Endothelial cell of umbilical vein (primary cell): ENCODE measurements around the gene FOLH1. TPM values are rescaled to one million over a fixed set of nuclear protein-coding genes. Genes with fewer than 3 reads are reported as not detected.
"Not testable (repeated sequence)": the region's sequence is repeated elsewhere in the genome, so short reads cannot be mapped to it uniquely, and the experiment has no call there.

Source experiments
- BruUV-seq: library from RNA; stranded (reverse); fragments of 400-500 nt; replicated peaks from 2 replicates; lab custom pipeline; 2021; lab: Mats Ljungman, UMichigan
- CTCF ChIA-PET: fragments of 300-600, 350-600 bp; sonication (Branson Sonifier 250); formaldehyde crosslinking; loops from one replicate; lab custom pipeline; 2021; ENCODE audit warnings: antibody characterized with exemption, inconsistent platforms; lab: Charles Lee
- POLR2A ChIA-PET: fragments of 300-600, 350-600 bp; sonication (Branson Sonifier 250); formaldehyde crosslinking; loops from one replicate; lab custom pipeline; 2021; ENCODE audit warnings: antibody characterized with exemption, inconsistent platforms; lab: Charles Lee
- DNase-seq: peaks from one replicate; pipeline ENCODE4 v3.0.0-alpha.2; 2011; ENCODE audit warnings: low read depth, low spot score
- FAIRE-seq: peaks from 2 replicates; lab custom pipeline; 2011; peaks lifted over from hg19 to GRCh38; lab: Jason Lieb, UNC
- H2AFZ ChIP-seq: 2 replicates; pipeline ENCODE4 v1.6.0; 2012; ENCODE audit warnings: low read depth, low read length, control low read depth, inconsistent platforms
- H3K27ac ChIP-seq: 2 replicates; pipeline ENCODE4 v1.5.1; 2011; ENCODE audit warnings: low read depth, mild to moderate bottlenecking, control low read depth, low read length, moderate library complexity; ENCODE audit not compliant: insufficient read depth
- H3K27me3 ChIP-seq, 2 experiments: 2 replicates each; pipeline versions ENCODE4 v1.6.0 to v1.6.1; 2011; ENCODE audit warnings: low read length in 2 of 2, mixed read lengths in 1 of 2; ENCODE audit not compliant: control insufficient read depth in 2 of 2, insufficient read depth in 2 of 2
- H3K36me3 ChIP-seq, 2 experiments: 2 replicates in 1 of 2; 3 replicates in 1 of 2; pipeline ENCODE4 v1.5.1; 2011; ENCODE audit warnings: low read length in 2 of 2, mild to moderate bottlenecking in 1 of 2, moderate library complexity in 1 of 2; ENCODE audit not compliant: control insufficient read depth in 2 of 2, insufficient read depth in 2 of 2; ENCODE audit errors: extremely low read depth in 1 of 2
- H3K4me1 ChIP-seq: 3 replicates; pipeline ENCODE4 v1.5.1; 2011; ENCODE audit warnings: mild to moderate bottlenecking, low read length; ENCODE audit not compliant: control insufficient read depth, insufficient read depth; ENCODE audit errors: extremely low read depth
- H3K4me2 ChIP-seq: 2 replicates; pipeline ENCODE4 v1.6.1; 2011; ENCODE audit warnings: low read length, control low read depth, mixed read lengths; ENCODE audit not compliant: insufficient read depth
- H3K4me3 ChIP-seq, 3 experiments: fragments of 200-600 bp in 1 of 3; sonication (generic), shearing (Covaris generic) in 1 of 3; replicated peaks in 1 of 3; 2 replicates each; pipeline ENCODE4 v1.5.1; 2011 to 2016; ENCODE audit warnings: control low read depth in 3 of 3, low read length in 3 of 3, mild to moderate bottlenecking in 2 of 3, inconsistent platforms in 1 of 3, low read depth in 1 of 3, moderate library complexity in 1 of 3; ENCODE audit not compliant: insufficient read depth in 1 of 3
- H3K79me2 ChIP-seq: 2 replicates; pipeline ENCODE4 v1.6.0; 2012; ENCODE audit warnings: low read length, inconsistent platforms; ENCODE audit not compliant: control insufficient read depth, insufficient read depth
- H3K9ac ChIP-seq: replicated peaks from 2 replicates; pipeline ENCODE3; 2011; ENCODE audit warnings: low read length, control low read depth; ENCODE audit not compliant: insufficient read depth; ENCODE audit errors: extremely low read depth
- H3K9me1 ChIP-seq: replicated peaks from 3 replicates; pipeline ENCODE4 v1.6.0; 2011; ENCODE audit warnings: mild to moderate bottlenecking, low read length; ENCODE audit not compliant: control insufficient read depth, insufficient read depth; ENCODE audit errors: extremely low read depth
- H3K9me3 ChIP-seq: replicated peaks from 2 replicates; pipeline ENCODE4 v1.5.1; 2012; ENCODE audit warnings: low read length, inconsistent platforms; ENCODE audit not compliant: control insufficient read depth, insufficient read depth
- H4K20me1 ChIP-seq: replicated peaks from 2 replicates; pipeline ENCODE3; 2011; ENCODE audit warnings: mild to moderate bottlenecking, low read length; ENCODE audit not compliant: control insufficient read depth, insufficient read depth; ENCODE audit errors: extremely low read depth
- dilution Hi-C: fragments of 300-500 bp; cut with MboI; formaldehyde crosslinking; loops from one replicate; pipeline ENCODE4 v1.15.0; 2019; ENCODE audit warnings: low sequenced_read_pairs; ENCODE audit not compliant: extremely low pct_ligation_motif_present
- intact Hi-C: fragments of 100-400 bp; cut with micrococcal nuclease; formaldehyde crosslinking; loops from one replicate; pipeline ENCODE4 v1.10.0; 2022
- polyA plus RNA-seq, 4 experiments: library from polyadenylated mRNA; depleted of rRNA in 3 of 4; stranded (reverse) in 3 of 4; unstranded in 1 of 4; fragments of >200 nt; gene quantifications; 2 replicates each; pipeline versions ENCODE4 v1.2.1 to v1.2.3, GENCODE V29; 2011 to 2012; ENCODE audit warnings: missing spikeins in 1 of 4
- total RNA-seq: library from RNA; stranded (reverse); gene quantifications from 2 replicates; pipeline ENCODE4 v1.2.3, GENCODE V29; 2021

Gene FOLH1
- total and polyA plus RNA-seq, 2 donors (not counting 3 experiments of a cell fraction or from before 2014, with no cell fraction given): 0.12 to 0.53 TPM

GRCh38 chr11:49230001-49230400 is 21.6 kb upstream of the FOLH1 start:
- H3K9me1 ChIP-seq, H4K20me1 ChIP-seq, POLR2A ChIA-PET, H3K4me3 ChIP-seq, DNase-seq, H3K4me1 ChIP-seq, H3K4me2 ChIP-seq, H2AFZ ChIP-seq, H3K36me3 ChIP-seq, dilution Hi-C loops, BruUV-seq, H3K27ac ChIP-seq, H3K9ac ChIP-seq, H3K79me2 ChIP-seq, H3K27me3 ChIP-seq, H3K9me3 ChIP-seq: not testable (repeated sequence)
- CTCF ChIA-PET: interaction anchor here (0.6 kb wide), 1 partner anchor 144 kb away, joined by 3 read pairs; no protein-coding TSS in a partner anchor
- FAIRE-seq: peak; percentile 84
- intact Hi-C loops: loop anchor here (5.0 kb wide), 1 partner anchor 767 kb away; no protein-coding TSS in a partner anchor

- H3K27me3 ChIP-seq, H3K79me2 ChIP-seq, BruUV-seq, H3K9me1 ChIP-seq, H4K20me1 ChIP-seq, H3K4me1 ChIP-seq, H3K9ac ChIP-seq, H3K36me3 ChIP-seq, DNase-seq, POLR2A ChIA-PET, CTCF ChIA-PET, dilution Hi-C loops, H2AFZ ChIP-seq, H3K4me3 ChIP-seq, H3K4me2 ChIP-seq, H3K27ac ChIP-seq, H3K9me3 ChIP-seq: not testable (repeated sequence)
- intact Hi-C loops: loop anchor here (1.0 to 5.0 kb wide), 2 partner anchors 143 to 298 kb away; no protein-coding TSS in a partner anchor
- FAIRE-seq: peak; percentile 92
These were observed 20.7 kb upstream of the FOLH1 start for GRCh38 chr11:49229136-49229535.

GRCh38 chr11:49225255-49225785 is 16.9 kb upstream of the FOLH1 start:
- H3K4me2 ChIP-seq, FAIRE-seq, H3K4me1 ChIP-seq, DNase-seq, BruUV-seq, CTCF ChIA-PET, H3K9me1 ChIP-seq, H3K36me3 ChIP-seq, H3K9ac ChIP-seq, H2AFZ ChIP-seq, H3K9me3 ChIP-seq, POLR2A ChIA-PET, H3K79me2 ChIP-seq, H3K27me3 ChIP-seq, dilution Hi-C loops, H3K27ac ChIP-seq, H3K4me3 ChIP-seq, H4K20me1 ChIP-seq: not testable (repeated sequence)
- intact Hi-C loops: loop anchor here (5.0 kb wide), 1 partner anchor 302 kb away; no protein-coding TSS in a partner anchor
